ENCODE data around the gene REXO4. TPM values are rescaled to one million over a fixed set of nuclear protein-coding genes. Genes with fewer than 3 reads are reported as not detected.
A peak's percentile ranks its signal among the peaks of the same experiment; 100 is the strongest.

REXO4 gene
- total and polyA plus RNA-seq, 2 of the 13 experiments (the other 11 are each of a cell fraction or from before 2014, with no cell fraction given), result 18.5 to 30.4 TPM

- Histone ChIP-seq H3K4me3 (replicated peaks in 1 of 3; ENCODE audit: insufficient read depth in 1 of 3, low read depth in 2 of 3, low read length in 3 of 3) (peak overlapping the region; percentile 66 to 86 (median 76)), H3K4me2 (ENCODE audit: low read depth, low read length) (peak overlapping the region; percentile 73), H3K4me1 (ENCODE audit: insufficient read depth, low read length) (peaks cover 78% of the 10 kb centered on the region), H3K79me2 (ENCODE audit: insufficient read depth, low read length) (peaks cover 53% of the 10 kb centered on the region), H3K9ac (ENCODE audit: insufficient read depth, low read depth, low read length) (peak overlapping the region; percentile 99), H3K27ac (ENCODE audit: extremely low read length, insufficient read depth, low read length) (peak overlapping the region; percentile 97), H4K20me1 (ENCODE audit: insufficient read depth, low read length) (peaks cover 49% of the 10 kb centered on the region), H3K36me3 (replicated peaks in 1 of 2; ENCODE audit: control insufficient read depth in 1 of 2, insufficient read depth in 2 of 2, low read length in 2 of 2) (peaks cover 8 to 32% of the 10 kb centered on the region in 2 experiments; a peak in 4 of 5 replicates), H3K9me3 (ENCODE audit: low read length) (no peaks in the 10 kb centered on the region), H2AFZ (ENCODE audit: low read length) (no peak overlapping the region), H3K27me3 (ENCODE audit: control insufficient read depth in 1 of 2, insufficient read depth in 2 of 2, low read length in 2 of 2) (no peaks in the 10 kb centered on the region)
- ATAC-seq (peak; percentile 46), FAIRE-seq (peak; percentile 75), DNase-seq (ENCODE audit: low spot score) (peak; percentile 67)
- TSS peak; percentile 79 for BruUV-seq (replicated peaks)
- WGBS (ENCODE audit: low lambda C conversion rate), result under 1% methylated on average over 8 of the region's 39 CpGs
- POLR2A ChIA-PET, result interaction anchor here (0.6 to 2.0 kb wide), 11 partner anchors 9 to 650 kb away, joined by 3 to 13 read pairs (median 4); partner anchors contain the start of genes BRD3OS, CACFD1, MED22 and RPL7A
- intact Hi-C loops (cut with micrococcal nuclease; ENCODE audit: unreplicated experiment) (no loop called here), in situ Hi-C loops (cut with HindIII; ENCODE audit: extremely low pct_ligation_motif_present, low pct_unique_long_range_greater_than_20kb) (no loop called here)
- CTCF ChIA-PET (ENCODE audit: low intra/inter-chr PET ratio, low total read pairs), result no interaction called here
- no peak for TF ChIP-seq RAD51 (IDR thresholded peaks at IDR 0.05; ENCODE audit: borderline replicate concordance)
- 0 out of 2 replicates have a peak, but pooled peaks have one; percentile 40 for TF ChIP-seq SATB2 (CRISPR knock-in tag; IDR thresholded peaks at IDR 0.05)
- no peak for TF ChIP-seq HOXA9 (CRISPR knock-in tag; IDR thresholded peaks at IDR 0.05; ENCODE audit: borderline replicate concordance)
- TF ChIP-seq ELF4 (CRISPR knock-in tag; IDR thresholded peaks at IDR 0.05; ENCODE audit: borderline replicate concordance), result peak; percentile 73; the same call in 1 of the 2 replicates
- no peak for TF ChIP-seq RFX3 (CRISPR knock-in tag; IDR thresholded peaks at IDR 0.05)
- TF ChIP-seq ESRRA (CRISPR knock-in tag; IDR thresholded peaks at IDR 0.05; ENCODE audit: low read depth), result no peak
- 0 out of 2 replicates have a peak, but pooled peaks have one; percentile 64 for TF ChIP-seq ZNF232 (CRISPR knock-in tag; IDR thresholded peaks at IDR 0.05; ENCODE audit: borderline replicate concordance)
- TF ChIP-seq JUN (CRISPR knock-in tag; IDR thresholded peaks at IDR 0.05), result no peak
- no peak for TF ChIP-seq NR2F1 (CRISPR knock-in tag; IDR thresholded peaks at IDR 0.05)
- no peak for TF ChIP-seq SKIL (CRISPR knock-in tag; IDR thresholded peaks at IDR 0.05; ENCODE audit: borderline replicate concordance)
- no peak for TF ChIP-seq HMG20B (CRISPR knock-in tag; conservative IDR thresholded peaks at IDR 0.05)
- TF ChIP-seq RAD21 (CRISPR knock-in tag; IDR thresholded peaks at IDR 0.05), result no peak
- no peak for TF ChIP-seq ZNF251 (CRISPR knock-in tag; IDR thresholded peaks at IDR 0.05)
- no peak for TF ChIP-seq MTA3 (CRISPR knock-in tag; IDR thresholded peaks at IDR 0.05)
- peak; percentile 64 to 86 for TF ChIP-seq POLR2A (IDR thresholded peaks at IDR 0.05; ENCODE audit: insufficient read depth in 1 of 2, low read depth in 2 of 2, low read length in 2 of 2)
- no peak for TF ChIP-seq ZNF598 (CRISPR knock-in tag; IDR thresholded peaks at IDR 0.05; ENCODE audit: borderline replicate concordance)
- TF ChIP-seq THAP9 (CRISPR knock-in tag; IDR thresholded peaks at IDR 0.05; ENCODE audit: borderline replicate concordance), result no peak
- no peak for TF ChIP-seq ZNF670 (CRISPR knock-in tag; IDR thresholded peaks at IDR 0.05; ENCODE audit: borderline replicate concordance)
- TF ChIP-seq ZNF431 (CRISPR knock-in tag; IDR thresholded peaks at IDR 0.05; ENCODE audit: borderline replicate concordance, low read depth), result no peak
- no peak for TF ChIP-seq SRF (IDR thresholded peaks at IDR 0.05; ENCODE audit: low read depth, low read length)
Measured at GRCh38 chr9:133375116-133375723, 42.6 kb downstream of the REXO4 start.
